DMS153 treated with DMSO at 0.1 percent for 48 hours (cell line): ENCODE results near the gene ACSF3.
"Not testable (repeated sequence)": the region's sequence is repeated elsewhere in the genome, so short reads cannot be mapped to it uniquely, and the experiment has no call there.

Experiments
- DNase-seq: peaks from one replicate; lab custom pipeline; 2025; ENCODE audit not compliant: unreplicated experiment; lab: John Stamatoyannopoulos, UW

ACSF3 gene

GRCh38 chr16:89072548-89073130 lies 21.0 kb upstream of the ACSF3 start:
- DNase-seq, result no peak

- no peak for DNase-seq
Measured at GRCh38 chr16:89073346-89074071, 20.1 kb upstream of the ACSF3 start.

GRCh38 chr16:89074072-89074674 lies 19.5 kb upstream of the ACSF3 start:
- not testable (repeated sequence) for DNase-seq

- DNase-seq, result no peak
Measured at GRCh38 chr16:89074803-89075688, 18.6 kb upstream of the ACSF3 start.

- no peak for DNase-seq
Measured at GRCh38 chr16:89076159-89076558, 17.5 kb upstream of the ACSF3 start.

- no peak for DNase-seq
Measured at GRCh38 chr16:89077076-89077475, 16.6 kb upstream of the ACSF3 start.

- DNase-seq, result no peak
Measured at GRCh38 chr16:89078172-89078571, 15.5 kb upstream of the ACSF3 start.

GRCh38 chr16:89079434-89079980 lies 14.1 kb upstream of the ACSF3 start:
- DNase-seq, result no peak

GRCh38 chr16:89080196-89080853 lies 13.3 kb upstream of the ACSF3 start:
- no peak for DNase-seq

GRCh38 chr16:89081556-89081955 lies 12.1 kb upstream of the ACSF3 start:
- DNase-seq, result no peak

- DNase-seq, result no peak
Measured at GRCh38 chr16:89084411-89084810, 9.2 kb upstream of the ACSF3 start.

GRCh38 chr16:89084814-89085612 lies 8.6 kb upstream of the ACSF3 start:
- DNase-seq, result no peak

- no peak for DNase-seq
Measured at GRCh38 chr16:89085755-89086154, 7.9 kb upstream of the ACSF3 start.

- no peak for DNase-seq
Measured at GRCh38 chr16:89087922-89088497, 5.6 kb upstream of the ACSF3 start.

GRCh38 chr16:89089120-89089519 lies 4.5 kb upstream of the ACSF3 start:
- DNase-seq, result no peak

- DNase-seq, result peak; percentile 29
Measured at GRCh38 chr16:89090182-89090630, 3.4 kb upstream of the ACSF3 start.

GRCh38 chr16:89090669-89091426 lies 2.8 kb upstream of the ACSF3 start:
- DNase-seq, result no peak

GRCh38 chr16:89092013-89092412 lies 1.6 kb upstream of the ACSF3 start:
- no peak for DNase-seq

- DNase-seq, result not testable (repeated sequence)
Measured at GRCh38 chr16:89093252-89093601, 425 bp upstream of the ACSF3 start.
